ENCODE results near the gene LBH. TPM values are rescaled to one million over a fixed set of nuclear protein-coding genes. Genes with fewer than 3 reads are reported as not detected.
A peak's percentile ranks its signal among the peaks of the same experiment; 100 is the strongest.

Gene LBH
- total RNA-seq, 2 donors from 2014 or later = 8.7 to 16.1 TPM

- no peaks in the 10 kb centered on the region for H3K4me1 ChIP-seq
- no peak for TF ChIP-seq CTCF (IDR thresholded peaks at IDR 0.05)
- intact Hi-C loops (cut with DNase I) = no loop called here
These were observed 65.2 kb downstream of the LBH start for GRCh38 chr2:30296496-30296895.

DNA sequence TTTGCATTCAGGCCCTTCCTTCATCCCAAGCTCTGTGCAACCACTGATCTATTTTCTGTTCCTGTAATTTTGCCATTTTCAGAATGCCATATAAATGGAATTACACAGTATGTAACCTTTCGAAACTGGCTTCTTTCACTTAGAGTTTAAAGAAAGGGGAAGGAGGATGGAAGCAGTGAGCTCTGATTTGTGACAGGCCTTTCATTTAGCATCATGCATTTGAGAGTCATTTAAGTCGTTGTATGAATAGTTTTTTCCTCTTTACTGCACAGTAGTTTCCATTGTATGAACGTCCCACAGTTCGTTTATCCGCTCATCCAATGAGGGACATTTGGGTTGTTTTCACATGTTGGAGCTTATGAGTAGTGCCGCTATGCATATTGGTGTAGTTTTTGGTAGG is 67.0 kb downstream of the LBH start:
- H3K36me3 ChIP-seq = no peaks in the 10 kb centered on the region
- H3K27me3 ChIP-seq = no peaks in the 10 kb centered on the region
- no peak overlapping the region for H3K9ac ChIP-seq (ENCODE audit: low read depth in 2 of 2, low read length in 2 of 2)
- DNase-seq = no peak
- no peaks in the 10 kb centered on the region for H3K4me1 ChIP-seq
- no peak for TF ChIP-seq CTCF (IDR thresholded peaks at IDR 0.05)
- H3K27ac ChIP-seq = no peak overlapping the region
- H3K9me3 ChIP-seq = no peaks in the 10 kb centered on the region
- no peak overlapping the region for H3K4me3 ChIP-seq
- intact Hi-C loops (cut with DNase I) = no loop called here

More at GRCh38 chr2:30296496-30296895, 65.2 kb downstream of the LBH start:
- Histone ChIP-seq H3K9me3 (no peaks in the 10 kb centered on the region), H3K9ac (ENCODE audit: low read depth in 2 of 2, low read length in 2 of 2) (no peak overlapping the region), H3K27ac (no peak overlapping the region), H3K36me3 (no peaks in the 10 kb centered on the region), H3K4me3 (no peak overlapping the region), H3K27me3 (no peaks in the 10 kb centered on the region)
- DNase-seq = no peak

DNA sequence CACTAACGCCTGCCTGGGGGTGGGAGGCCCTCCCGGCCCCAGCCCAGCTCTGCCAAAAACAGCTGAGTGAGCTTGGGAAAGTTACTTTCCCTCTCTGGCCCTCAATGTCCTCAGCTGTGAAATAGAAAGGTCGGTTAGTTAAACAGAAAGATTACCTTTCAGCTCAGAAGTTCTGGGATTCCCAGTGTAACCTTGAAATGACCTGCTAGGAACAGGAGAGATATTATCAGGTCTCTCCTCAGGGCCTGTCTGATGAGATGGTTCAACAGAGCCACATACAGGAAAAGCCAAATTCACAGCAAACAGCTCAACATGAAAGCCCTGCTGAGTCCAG is 68.8 kb downstream of the LBH start:
- no peak for TF ChIP-seq CTCF (IDR thresholded peaks at IDR 0.05)
- Histone ChIP-seq H3K4me1 (no peaks in the 10 kb centered on the region), H3K27ac (peak overlapping the region; percentile 14), H3K4me3 (no peak overlapping the region), H3K27me3 (no peaks in the 10 kb centered on the region), H3K9me3 (no peaks in the 10 kb centered on the region), H3K36me3 (no peaks in the 10 kb centered on the region), H3K9ac (ENCODE audit: low read depth in 2 of 2, low read length in 2 of 2) (no peak overlapping the region)
- no peak for DNase-seq
- intact Hi-C loops (cut with DNase I) = no loop called here

- Histone ChIP-seq H3K27me3 (no peaks in the 10 kb centered on the region), H3K27ac (peak overlapping the region; percentile 14), H3K9me3 (no peaks in the 10 kb centered on the region), H3K9ac (ENCODE audit: low read depth in 2 of 2, low read length in 2 of 2) (no peak overlapping the region), H3K4me1 (no peaks in the 10 kb centered on the region), H3K4me3 (no peak overlapping the region), H3K36me3 (no peaks in the 10 kb centered on the region)
- DNase-seq = no peak
- no peak for TF ChIP-seq CTCF (IDR thresholded peaks at IDR 0.05)
- intact Hi-C loops (cut with DNase I) = no loop called here
These were observed 69.3 kb downstream of the LBH start for GRCh38 chr2:30300456-30301221.

DNA sequence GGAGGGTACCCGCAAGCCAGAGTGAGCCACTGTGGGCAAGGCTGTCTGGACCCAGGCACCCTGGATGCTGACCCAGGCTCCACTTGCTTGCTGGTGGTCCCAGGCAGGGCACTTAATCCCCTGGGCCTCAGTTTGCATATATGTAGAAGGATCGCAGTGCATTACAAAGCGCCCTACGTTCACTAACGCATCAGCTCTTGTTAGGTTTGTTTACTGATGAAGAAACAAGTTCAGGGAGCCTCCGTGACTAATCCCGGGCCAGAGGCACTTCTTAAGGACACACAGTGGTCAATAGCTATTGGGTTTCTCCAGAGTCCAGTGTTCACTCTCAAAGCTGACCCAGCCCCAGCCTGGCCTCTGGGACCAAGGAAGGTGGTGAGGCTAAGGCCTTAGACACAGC is 70.2 kb downstream of the LBH start:
- no peak for TF ChIP-seq CTCF (IDR thresholded peaks at IDR 0.05)
- Histone ChIP-seq H3K4me3 (no peak overlapping the region), H3K9ac (ENCODE audit: low read depth in 2 of 2, low read length in 2 of 2) (no peak overlapping the region), H3K4me1 (no peaks in the 10 kb centered on the region), H3K9me3 (no peaks in the 10 kb centered on the region), H3K27ac (no peak overlapping the region), H3K36me3 (no peaks in the 10 kb centered on the region), H3K27me3 (no peaks in the 10 kb centered on the region)
- no peak for DNase-seq
- intact Hi-C loops (cut with DNase I) = no loop called here

Measured in colonic mucosa (tissue), 4 donors.